Naive B cell (primary cell): ENCODE data around the gene C3orf80. TPM values are rescaled to one million over a fixed set of nuclear protein-coding genes. Genes with fewer than 3 reads are reported as not detected.
"Not testable (repeated sequence)": the region's sequence is repeated elsewhere in the genome, so short reads cannot be mapped to it uniquely, and the experiment has no call there.

Experiments used
- ATAC-seq, 2 donors: fragments of 150-1000 bp; cut with Tn5 transposase; 2 replicates each; pipeline ENCODE4 v1.10.0; 2021; ENCODE audit warnings: low read depth in 2 of 2, mild to moderate bottlenecking in 2 of 2, moderate library complexity in 2 of 2
- DNase-seq: peaks from one replicate; pipeline ENCODE4 v3.0.0; 2022
- H3K27ac Mint-ChIP-seq, 6 donors: one replicate each; pipeline ENCODE4 v1.8.0; 2020 to 2022; ENCODE audit warnings: mild to moderate bottlenecking in 6 of 6, mixed read lengths in 6 of 6, moderate library complexity in 5 of 6, inconsistent platforms in 2 of 6
- H3K27me3 Mint-ChIP-seq, 3 donors: one replicate each; pipeline ENCODE4 v1.8.0; 2021 to 2022; ENCODE audit warnings: mixed read lengths in 3 of 3, mild to moderate bottlenecking in 1 of 3
- H3K36me3 Mint-ChIP-seq, 2 donors: one replicate each; pipeline ENCODE4 v1.8.0; 2020 to 2022; ENCODE audit warnings: mixed read lengths in 2 of 2, inconsistent platforms in 1 of 2, mild to moderate bottlenecking in 1 of 2
- H3K4me1 Mint-ChIP-seq, 3 donors: one replicate each; pipeline ENCODE4 v1.8.0; 2020 to 2022; ENCODE audit warnings: mixed read lengths in 3 of 3, inconsistent platforms in 1 of 3, mild to moderate bottlenecking in 1 of 3, moderate library complexity in 1 of 3
- H3K4me3 Mint-ChIP-seq, 8 donors: one replicate each; pipeline ENCODE4 v1.8.0; 2020 to 2022; ENCODE audit warnings: mild to moderate bottlenecking in 8 of 8, mixed read lengths in 8 of 8, moderate library complexity in 8 of 8, inconsistent platforms in 2 of 8
- H3K9me3 Mint-ChIP-seq, 7 donors: one replicate each; pipeline ENCODE4 v1.8.0; 2020 to 2022; ENCODE audit warnings: mixed read lengths in 7 of 7, mild to moderate bottlenecking in 5 of 7, inconsistent platforms in 2 of 7, moderate library complexity in 1 of 7
- polyA plus RNA-seq, 6 donors: library from polyadenylated mRNA; unstranded; fragments of 300-500 nt; fragmentation: Illumina TruSeq; gene quantifications; one replicate each; pipeline ENCODE4 v1.2.3, GENCODE V29; 2021; ENCODE audit warnings: low read depth in 6 of 6

C3orf80 gene
- polyA plus RNA-seq, 6 donors from 2014 or later, result not detected

- Mint-ChIP-seq H3K4me1 (no peaks in the 10 kb centered on the region), H3K27ac (no peak overlapping the region), H3K4me3 (no peak overlapping the region), H3K36me3 (no peaks in the 10 kb centered on the region), H3K27me3 (no peaks in the 10 kb centered on the region), H3K9me3 (peaks cover 0 to 6% (median 0%) of the 10 kb centered on the region in 7 donors)
- DNase-seq, result no peak
- ATAC-seq, result no peak
These were observed 30.8 kb upstream of the C3orf80 start for GRCh38 chr3:160194438-160194837.

GRCh38 chr3:160195106-160195505 lies 30.1 kb upstream of the C3orf80 start:
- DNase-seq (no peak), ATAC-seq (no peak)
- H3K27ac Mint-ChIP-seq, result no peak overlapping the region
- peaks cover 0 to 6% (median 0%) of the 10 kb centered on the region in 7 donors for H3K9me3 Mint-ChIP-seq
- H3K27me3 Mint-ChIP-seq, result no peaks in the 10 kb centered on the region
- no peaks in the 10 kb centered on the region for H3K4me1 Mint-ChIP-seq
- no peak overlapping the region for H3K4me3 Mint-ChIP-seq
- no peaks in the 10 kb centered on the region for H3K36me3 Mint-ChIP-seq

- Mint-ChIP-seq H3K36me3 (no peaks in the 10 kb centered on the region), H3K27ac (no peak overlapping the region), H3K4me3 (no peak overlapping the region), H3K4me1 (no peaks in the 10 kb centered on the region), H3K27me3 (no peaks in the 10 kb centered on the region), H3K9me3 (peaks cover 0 to 6% (median 0%) of the 10 kb centered on the region in 7 donors)
- DNase-seq, result no peak
- no peak for ATAC-seq
These were observed 28.6 kb upstream of the C3orf80 start for GRCh38 chr3:160196511-160197104.

- peaks cover 0 to 6% (median 3%) of the 10 kb centered on the region in 7 donors for H3K9me3 Mint-ChIP-seq
- DNase-seq (no peak), ATAC-seq (no peak)
- H3K36me3 Mint-ChIP-seq, result no peaks in the 10 kb centered on the region
- H3K4me3 Mint-ChIP-seq, result no peak overlapping the region
- H3K27ac Mint-ChIP-seq, result no peak overlapping the region
- H3K4me1 Mint-ChIP-seq, result no peaks in the 10 kb centered on the region
- H3K27me3 Mint-ChIP-seq, result no peaks in the 10 kb centered on the region
These were observed 26.1 kb upstream of the C3orf80 start for GRCh38 chr3:160199108-160199507.

GRCh38 chr3:160200353-160200752 lies 24.9 kb upstream of the C3orf80 start:
- no peak for DNase-seq
- H3K4me3 Mint-ChIP-seq, result no peak overlapping the region
- H3K36me3 Mint-ChIP-seq, result no peaks in the 10 kb centered on the region
- no peaks in the 10 kb centered on the region for H3K27me3 Mint-ChIP-seq
- no peak for ATAC-seq
- no peak overlapping the region for H3K27ac Mint-ChIP-seq
- no peaks in the 10 kb centered on the region for H3K4me1 Mint-ChIP-seq
- peaks cover 0 to 11% (median 5%) of the 10 kb centered on the region in 7 donors for H3K9me3 Mint-ChIP-seq

- not testable (repeated sequence) for H3K27ac Mint-ChIP-seq, DNase-seq, ATAC-seq, H3K36me3 Mint-ChIP-seq, H3K4me3 Mint-ChIP-seq, H3K4me1 Mint-ChIP-seq, H3K27me3 Mint-ChIP-seq
- peaks cover 0 to 11% (median 1%) of the 10 kb centered on the region in 7 donors for H3K9me3 Mint-ChIP-seq
These were observed 20.7 kb upstream of the C3orf80 start for GRCh38 chr3:160204396-160205011.

- Mint-ChIP-seq H3K4me1 (no peaks in the 10 kb centered on the region), H3K27me3 (peaks cover 0 to 9% (median 4%) of the 10 kb centered on the region in 3 donors), H3K4me3 (no peak overlapping the region), H3K9me3 (peaks cover 0 to 11% (median 1%) of the 10 kb centered on the region in 7 donors), H3K36me3 (no peaks in the 10 kb centered on the region), H3K27ac (no peak overlapping the region)
- no peak for DNase-seq
- no peak for ATAC-seq
These were observed 19.6 kb upstream of the C3orf80 start for GRCh38 chr3:160205606-160206005.

- no peak overlapping the region for H3K4me3 Mint-ChIP-seq
- H3K4me1 Mint-ChIP-seq, result no peaks in the 10 kb centered on the region
- H3K27ac Mint-ChIP-seq, result no peak overlapping the region
- DNase-seq (no peak), ATAC-seq (no peak)
- no peaks in the 10 kb centered on the region for H3K36me3 Mint-ChIP-seq
- peaks cover 0 to 28% (median 4%) of the 10 kb centered on the region in 3 donors for H3K27me3 Mint-ChIP-seq
- H3K9me3 Mint-ChIP-seq, result peaks cover 0 to under 1% (median 0%) of the 10 kb centered on the region in 7 donors
These were observed 14.9 kb upstream of the C3orf80 start for GRCh38 chr3:160210341-160210740.

- Mint-ChIP-seq H3K9me3 (no peaks in the 10 kb centered on the region), H3K36me3 (no peaks in the 10 kb centered on the region), H3K4me3 (no peak overlapping the region), H3K27ac (no peak overlapping the region), H3K27me3 (peaks cover 0 to 28% (median 4%) of the 10 kb centered on the region in 3 donors), H3K4me1 (no peaks in the 10 kb centered on the region)
- DNase-seq (no peak), ATAC-seq (no peak)
These were observed 14.4 kb upstream of the C3orf80 start for GRCh38 chr3:160210799-160211221.

- Mint-ChIP-seq H3K4me3 (no peak overlapping the region), H3K4me1 (no peaks in the 10 kb centered on the region), H3K9me3 (no peaks in the 10 kb centered on the region), H3K36me3 (no peaks in the 10 kb centered on the region), H3K27ac (no peak overlapping the region), H3K27me3 (peaks cover 11 to 29% (median 12%) of the 10 kb centered on the region in 3 donors)
- ATAC-seq (no peak), DNase-seq (no peak)
These were observed 12.0 kb upstream of the C3orf80 start for GRCh38 chr3:160213191-160213590.

- no peak overlapping the region for H3K4me3 Mint-ChIP-seq
- ATAC-seq (no peak), DNase-seq (no peak)
- no peak overlapping the region for H3K27ac Mint-ChIP-seq
- peaks cover 0 to 2% (median 0%) of the 10 kb centered on the region in 7 donors for H3K9me3 Mint-ChIP-seq
- H3K4me1 Mint-ChIP-seq, result no peaks in the 10 kb centered on the region
- H3K27me3 Mint-ChIP-seq, result peaks cover 21 to 44% (median 39%) of the 10 kb centered on the region in 3 donors
- no peaks in the 10 kb centered on the region for H3K36me3 Mint-ChIP-seq
These were observed 7.5 kb upstream of the C3orf80 start for GRCh38 chr3:160217675-160218074.

GRCh38 chr3:160218136-160218535 lies 7.1 kb upstream of the C3orf80 start:
- Mint-ChIP-seq H3K27me3 (peaks cover 23 to 49% (median 43%) of the 10 kb centered on the region in 3 donors), H3K4me1 (no peaks in the 10 kb centered on the region), H3K27ac (no peak overlapping the region), H3K36me3 (no peaks in the 10 kb centered on the region), H3K4me3 (no peak overlapping the region), H3K9me3 (peaks cover 0 to 2% (median 0%) of the 10 kb centered on the region in 7 donors)
- ATAC-seq (no peak), DNase-seq (no peak)

- no peak overlapping the region for H3K27ac Mint-ChIP-seq
- H3K27me3 Mint-ChIP-seq, result peaks cover 38 to 67% (median 56%) of the 10 kb centered on the region in 3 donors
- no peak for DNase-seq
- peaks cover 0 to 2% (median 0%) of the 10 kb centered on the region in 7 donors for H3K9me3 Mint-ChIP-seq
- no peaks in the 10 kb centered on the region for H3K36me3 Mint-ChIP-seq
- peaks cover 9 to 13% (median 12%) of the 10 kb centered on the region in 3 donors for H3K4me1 Mint-ChIP-seq
- H3K4me3 Mint-ChIP-seq, result no peak overlapping the region
- ATAC-seq, result no peak
These were observed 5.2 kb upstream of the C3orf80 start for GRCh38 chr3:160220038-160220437.

- no peak for ATAC-seq
- H3K4me3 Mint-ChIP-seq, result no peak overlapping the region
- peaks cover 39 to 68% (median 57%) of the 10 kb centered on the region in 3 donors for H3K27me3 Mint-ChIP-seq
- no peak for DNase-seq
- H3K36me3 Mint-ChIP-seq, result no peaks in the 10 kb centered on the region
- H3K9me3 Mint-ChIP-seq, result peaks cover 0 to 2% (median 0%) of the 10 kb centered on the region in 7 donors
- H3K4me1 Mint-ChIP-seq, result peaks cover 9 to 14% (median 14%) of the 10 kb centered on the region in 3 donors
- no peak overlapping the region for H3K27ac Mint-ChIP-seq
These were observed 4.2 kb upstream of the C3orf80 start for GRCh38 chr3:160221019-160221418.
